Activated effector memory CD4-positive, alpha-beta T cell treated with Interleukin-2 at 50 U/mL for 16 hours (primary cell): ENCODE measurements around the gene PAN3.
A peak's percentile ranks its signal among the peaks of the same experiment; 100 is the strongest.
"Not testable (repeated sequence)": the region's sequence is repeated elsewhere in the genome, so short reads cannot be mapped to it uniquely, and the experiment has no call there.

ENCODE experiments used
- DNase-seq: peaks from one replicate; pipeline ENCODE4 v3.0.0-alpha.2; 2020

The PAN3 gene

GRCh38 chr13:28138012-28138755, at the start of gene PAN3:
Gene PAN3 (plus strand): TSS chr13:28138545. CDS start chr13:28138658, 113 bp downstream.
- DNase-seq = peak; percentile 89

GRCh38 chr13:28089065-28089464, 49.3 kb upstream of the PAN3 start:
- no peak for DNase-seq

- DNase-seq = no peak
Measured at GRCh38 chr13:28092431-28092830, 45.9 kb upstream of the PAN3 start.

- no peak for DNase-seq
Measured at GRCh38 chr13:28093881-28094280, 44.5 kb upstream of the PAN3 start.

GRCh38 chr13:28094306-28094705, 44.0 kb upstream of the PAN3 start:
- no peak for DNase-seq

GRCh38 chr13:28097503-28097902, 40.8 kb upstream of the PAN3 start:
- no peak for DNase-seq

GRCh38 chr13:28099396-28100149, 38.8 kb upstream of the PAN3 start:
- DNase-seq = no peak

GRCh38 chr13:28100150-28101121, 37.9 kb upstream of the PAN3 start, which contains the start of gene FLT3:
Gene FLT3 (minus strand): TSS chr13:28100576. CDS start chr13:28100510, 66 bp downstream.
- DNase-seq = no peak

- not testable (repeated sequence) for DNase-seq
Measured at GRCh38 chr13:28101886-28102285, 36.5 kb upstream of the PAN3 start.

GRCh38 chr13:28106976-28107375, 31.4 kb upstream of the PAN3 start:
- no peak for DNase-seq

- DNase-seq = no peak
Measured at GRCh38 chr13:28110414-28110813, 27.9 kb upstream of the PAN3 start.

GRCh38 chr13:28116736-28117135, 21.6 kb upstream of the PAN3 start:
- no peak for DNase-seq

- no peak for DNase-seq
Measured at GRCh38 chr13:28117689-28118377, 20.5 kb upstream of the PAN3 start.

GRCh38 chr13:28120317-28120716, 18.0 kb upstream of the PAN3 start:
- DNase-seq = no peak

- no peak for DNase-seq
Measured at GRCh38 chr13:28121224-28121623, 17.1 kb upstream of the PAN3 start.

- DNase-seq = no peak
Measured at GRCh38 chr13:28128030-28128429, 10.3 kb upstream of the PAN3 start.

GRCh38 chr13:28128926-28129325, 9.4 kb upstream of the PAN3 start:
- DNase-seq = no peak

- no peak for DNase-seq
Measured at GRCh38 chr13:28129911-28130693, 8.2 kb upstream of the PAN3 start.

- no peak for DNase-seq
Measured at GRCh38 chr13:28131646-28132045, 6.7 kb upstream of the PAN3 start.

- no peak for DNase-seq
Measured at GRCh38 chr13:28136916-28137315, 1.4 kb upstream of the PAN3 start.

GRCh38 chr13:28137596-28137995, 749 bp upstream of the PAN3 start:
- DNase-seq = no peak
